Limb (tissue), 2 donors: ENCODE measurements around the gene TMEM150B.

ENCODE experiments used
- DNase-seq, 2 donors: peaks; one replicate each; pipeline ENCODE4 v3.0.0-alpha.2; 2016; ENCODE audit errors: extremely low spot score in 2 of 2

TMEM150B gene

GRCh38 chr19:55355213-55355821, 30.2 kb upstream of the TMEM150B start:
- no peak for DNase-seq

- peak in 1 of 2 donors; percentile 40 for DNase-seq
These were observed 29.6 kb upstream of the TMEM150B start, which contains the start of gene COX6B2 for GRCh38 chr19:55354698-55355212. COX6B2 (minus strand) TSS chr19:55354719; CDS start chr19:55354521, 198 bp downstream.

GRCh38 chr19:55353803-55354697, 28.9 kb upstream of the TMEM150B start:
- peak; percentile 42 to 84 for DNase-seq

- DNase-seq, result no peak
These were observed 28.2 kb upstream of the TMEM150B start for GRCh38 chr19:55353356-55353802.

- DNase-seq, result no peak
These were observed 27.5 kb upstream of the TMEM150B start for GRCh38 chr19:55352549-55353145.

- no peak for DNase-seq
These were observed 26.9 kb upstream of the TMEM150B start for GRCh38 chr19:55352040-55352439.

- no peak for DNase-seq
These were observed 25.6 kb upstream of the TMEM150B start for GRCh38 chr19:55350620-55351315.

- no peak for DNase-seq
These were observed 23.3 kb upstream of the TMEM150B start for GRCh38 chr19:55348317-55349034.

- no peak for DNase-seq
These were observed 22.4 kb upstream of the TMEM150B start for GRCh38 chr19:55347442-55348009.

GRCh38 chr19:55346725-55347441, 21.7 kb upstream of the TMEM150B start:
- DNase-seq, result no peak

- DNase-seq, result peak in 1 of 2 donors; percentile 55
These were observed 20.9 kb upstream of the TMEM150B start for GRCh38 chr19:55345818-55346724.

- no peak for DNase-seq
These were observed 20.1 kb upstream of the TMEM150B start for GRCh38 chr19:55345101-55345817.

GRCh38 chr19:55344444-55344843, 19.3 kb upstream of the TMEM150B start:
- peak in 1 of 2 donors; percentile 50 for DNase-seq

GRCh38 chr19:55341595-55342531, 16.7 kb upstream of the TMEM150B start:
- DNase-seq, result no peak

GRCh38 chr19:55341171-55341588, 16.0 kb upstream of the TMEM150B start:
- peak; percentile 54 to 84 for DNase-seq

GRCh38 chr19:55340784-55341147, 15.6 kb upstream of the TMEM150B start:
- DNase-seq, result peak in 1 of 2 donors; percentile 72
